H9 (cell line): ENCODE results near the gene PCDHB10. TPM values are rescaled to one million over a fixed set of nuclear protein-coding genes. Genes with fewer than 3 reads are reported as not detected.
"Not testable (repeated sequence)": the region's sequence is repeated elsewhere in the genome, so short reads cannot be mapped to it uniquely, and the experiment has no call there.

Experiments used
- DNase-seq: peaks from one replicate; pipeline ENCODE4 v3.0.0-alpha.2; 2017
- H2AFZ ChIP-seq: one replicate; pipeline ENCODE4 v1.6.1; 2013; ENCODE audit warnings: mild to moderate bottlenecking, low read length, control low read depth, moderate library complexity
- H2AK5ac ChIP-seq: 2 replicates; pipeline ENCODE4 v1.6.1; 2013; ENCODE audit warnings: low read length, control low read depth, mixed read lengths; ENCODE audit not compliant: insufficient read length
- H2BK120ac ChIP-seq: one replicate; pipeline ENCODE4 v1.6.1; 2013; ENCODE audit warnings: low read depth, mild to moderate bottlenecking, low read length, control low read depth, inconsistent platforms; ENCODE audit not compliant: poor library complexity, severe bottlenecking
- H2BK12ac ChIP-seq: 2 replicates; pipeline ENCODE4 v1.6.1; 2013; ENCODE audit warnings: low read length, control low read depth, mixed read lengths, low read depth; ENCODE audit not compliant: insufficient read length
- H2BK15ac ChIP-seq: 2 replicates; pipeline ENCODE4 v1.6.1; 2013; ENCODE audit warnings: low read depth, low read length, control low read depth
- H2BK20ac ChIP-seq: one replicate; pipeline ENCODE4 v1.6.1; 2013; ENCODE audit warnings: low read depth, mild to moderate bottlenecking, low read length, control low read depth, inconsistent platforms; ENCODE audit not compliant: poor library complexity, severe bottlenecking
- H2BK5ac ChIP-seq: 2 replicates; pipeline ENCODE4 v1.6.1; 2013; ENCODE audit warnings: low read length, control low read depth, mixed read lengths; ENCODE audit not compliant: insufficient read length
- H3K14ac ChIP-seq: 2 replicates; pipeline ENCODE4 v1.6.1; 2013; ENCODE audit warnings: low read length, control low read depth; ENCODE audit not compliant: insufficient read depth
- H3K18ac ChIP-seq: 2 replicates; pipeline ENCODE4 v1.6.1; 2013; ENCODE audit warnings: low read depth, mild to moderate bottlenecking, mixed read lengths, low read length, control low read depth; ENCODE audit not compliant: insufficient read length
- H3K23ac ChIP-seq: 2 replicates; pipeline ENCODE4 v1.6.1; 2013; ENCODE audit warnings: low read length, control low read depth, mixed read lengths, low read depth; ENCODE audit not compliant: insufficient read length
- H3K23me2 ChIP-seq: 2 replicates; pipeline ENCODE4 v1.6.1; 2013; ENCODE audit warnings: low read depth, mild to moderate bottlenecking, mixed read lengths, low read length, control low read depth; ENCODE audit not compliant: insufficient read length, poor library complexity, severe bottlenecking
- H3K27ac ChIP-seq: 2 replicates; pipeline ENCODE4 v1.5.1; 2013; ENCODE audit warnings: low read length, control low read depth, mixed read lengths, low read depth; ENCODE audit not compliant: insufficient read length
- H3K27me3 ChIP-seq: 2 replicates; pipeline ENCODE4 v1.6.1; 2013; ENCODE audit warnings: low read length, control low read depth, inconsistent platforms; ENCODE audit not compliant: insufficient read depth
- H3K4ac ChIP-seq: 2 replicates; pipeline ENCODE4 v1.6.1; 2013; ENCODE audit warnings: low read depth, mild to moderate bottlenecking, control low read depth, inconsistent platforms, low read length, moderate library complexity
- H3K4me1 ChIP-seq: 2 replicates; pipeline ENCODE4 v1.6.1; 2013; ENCODE audit warnings: low read length, control low read depth, inconsistent platforms; ENCODE audit not compliant: insufficient read depth
- H3K4me2 ChIP-seq: 2 replicates; pipeline ENCODE4 v1.6.1; 2013; ENCODE audit warnings: low read length, control low read depth, mixed read lengths; ENCODE audit not compliant: insufficient read length, insufficient read depth
- H3K56ac ChIP-seq: 2 replicates; pipeline ENCODE4 v1.6.1; 2013; ENCODE audit warnings: low read depth, mild to moderate bottlenecking, mixed read lengths, low read length, control low read depth; ENCODE audit not compliant: insufficient read length
- H3K79me1 ChIP-seq: 2 replicates; pipeline ENCODE4 v1.6.1; 2013; ENCODE audit warnings: low read depth, mild to moderate bottlenecking, moderate library complexity, low read length, control low read depth, inconsistent platforms; ENCODE audit not compliant: insufficient read depth, poor library complexity, severe bottlenecking
- H3K79me2 ChIP-seq: 2 replicates; pipeline ENCODE4 v1.6.1; 2013; ENCODE audit warnings: low read length, control low read depth, inconsistent platforms; ENCODE audit not compliant: insufficient read depth
- H3K9ac ChIP-seq: 2 replicates; pipeline ENCODE4 v1.6.1; 2013; ENCODE audit warnings: low read length, control low read depth, mixed read lengths; ENCODE audit not compliant: insufficient read length; ENCODE audit errors: extremely low read depth
- H3K9me3 ChIP-seq: one replicate; pipeline ENCODE4 v1.6.1; 2013; ENCODE audit warnings: low read depth, low read length, inconsistent platforms; ENCODE audit not compliant: control insufficient read depth
- H3T11ph ChIP-seq: one replicate; pipeline ENCODE4 v1.6.1; 2013; ENCODE audit warnings: mild to moderate bottlenecking, low read length, control low read depth, inconsistent platforms
- H4K20me1 ChIP-seq: one replicate; pipeline ENCODE4 v1.6.1; 2013; ENCODE audit not compliant: control insufficient read depth, insufficient read length, insufficient read depth
- H4K5ac ChIP-seq: 2 replicates; pipeline ENCODE4 v1.6.1; 2013; ENCODE audit warnings: low read depth, mild to moderate bottlenecking, mixed read lengths, low read length, control low read depth; ENCODE audit not compliant: insufficient read length
- H4K8ac ChIP-seq: replicated peaks from 2 replicates; pipeline ENCODE4 v1.6.1; 2013; ENCODE audit warnings: low read length, control low read depth, mixed read lengths, low read depth; ENCODE audit not compliant: insufficient read length
- H4K91ac ChIP-seq: 2 replicates; pipeline ENCODE4 v1.6.1; 2013; ENCODE audit warnings: low read depth, mild to moderate bottlenecking, moderate library complexity, mixed read lengths, low read length, control low read depth; ENCODE audit not compliant: insufficient read length
- H3K27ac Mint-ChIP-seq, 3 experiments: 2 replicates in 2 of 3; 3 replicates in 1 of 3; pipeline ENCODE4 v1.8.0; 2020 to 2021; ENCODE audit warnings: mixed read lengths in 3 of 3, mild to moderate bottlenecking in 1 of 3, moderate library complexity in 1 of 3
- H3K27me3 Mint-ChIP-seq: 2 replicates; pipeline ENCODE4 v1.8.0; 2021; ENCODE audit warnings: low read depth, mild to moderate bottlenecking, moderate library complexity, mixed read lengths
- H3K36me3 Mint-ChIP-seq, 3 experiments: 2 replicates in 2 of 3; 3 replicates in 1 of 3; pipeline ENCODE4 v1.8.0; 2020 to 2021; ENCODE audit warnings: low read depth in 3 of 3, mixed read lengths in 3 of 3; ENCODE audit not compliant: insufficient read depth in 1 of 3
- H3K4me1 Mint-ChIP-seq, 2 experiments: 2 replicates each; pipeline ENCODE4 v1.8.0; 2020; ENCODE audit warnings: mixed read lengths in 2 of 2
- H3K4me3 Mint-ChIP-seq, 2 experiments: 2 replicates in 1 of 2; 3 replicates in 1 of 2; pipeline ENCODE4 v1.8.0; 2020 to 2021; ENCODE audit warnings: mild to moderate bottlenecking in 2 of 2, mixed read lengths in 2 of 2, moderate library complexity in 1 of 2
- H3K9me3 Mint-ChIP-seq, 2 experiments: 2 replicates in 1 of 2; 3 replicates in 1 of 2; pipeline ENCODE4 v1.8.0; 2020; ENCODE audit warnings: mild to moderate bottlenecking in 2 of 2, mixed read lengths in 2 of 2, moderate library complexity in 1 of 2
- WGBS: extraction: QIAGEN DNeasy Blood & Tissue Kit; methylation state at CpG from one replicate; pipeline ENCODE4 v1.1.7; 2013; ENCODE audit warnings: missing lambda C conversion rate, low lambda C conversion rate, mixed read lengths; ENCODE audit not compliant: insufficient read length; ENCODE audit errors: extremely low coverage; 5-methylcytosine and 5-hydroxymethylcytosine counted together
- total RNA-seq: library from RNA; stranded (reverse); gene quantifications from 2 replicates; pipeline ENCODE4 v1.2.1, GENCODE V29; 2021
- TF ChIP-seq, protein P1 (sequence below): fragments of 200-600 bp; sonication (generic); conservative IDR thresholded peaks from 3 replicates; pipeline ENCODE4 v1.8.0; 2021; ENCODE audit warnings: antibody characterized with exemption, mild to moderate bottlenecking

Gene PCDHB10
- total RNA-seq, 1 experiment from 2014 or later: 1.6 TPM

DNA sequence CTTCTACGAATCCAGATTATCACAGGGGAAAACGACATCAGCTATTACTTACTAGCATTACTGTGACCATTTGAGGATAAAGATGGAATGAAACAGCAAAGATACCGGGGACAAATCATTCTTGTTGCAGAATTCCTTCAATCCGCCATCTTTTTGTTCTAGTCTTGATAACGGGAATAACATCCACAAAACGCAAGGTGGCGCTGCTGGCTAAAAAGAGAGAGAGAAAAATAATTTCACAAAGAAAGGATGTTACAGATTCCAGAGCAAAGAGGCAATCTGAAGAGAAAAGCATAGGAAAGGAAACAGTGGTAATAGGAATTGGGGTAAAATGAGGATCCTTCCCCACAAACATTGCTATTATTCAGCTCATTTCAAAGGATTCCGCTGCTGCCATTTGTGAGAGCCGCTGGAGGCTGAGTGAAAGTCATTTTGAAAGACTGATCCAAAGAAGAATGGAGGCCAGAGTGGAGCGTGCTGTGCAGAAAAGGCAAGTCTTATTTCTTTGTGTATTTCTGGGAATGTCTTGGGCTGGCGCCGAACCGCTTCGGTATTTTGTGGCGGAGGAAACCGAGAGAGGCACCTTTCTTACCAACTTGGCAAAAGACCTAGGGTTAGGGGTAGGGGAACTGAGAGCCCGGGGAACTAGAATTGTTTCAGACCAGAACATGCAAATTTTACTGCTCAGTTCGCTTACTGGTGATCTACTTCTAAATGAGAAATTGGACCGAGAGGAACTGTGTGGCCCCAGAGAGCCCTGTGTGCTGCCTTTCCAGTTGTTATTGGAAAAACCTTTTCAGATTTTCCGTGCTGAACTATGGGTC is 19.6 kb upstream of the PCDHB10 start, which contains the start of gene PCDHB7:
Gene PCDHB7, plus strand, starts transcription at position 264 of the 824 bp plus-strand sequence. Its CDS starts 192 bp downstream, at position 456.
- TF ChIP-seq, protein P1, sequence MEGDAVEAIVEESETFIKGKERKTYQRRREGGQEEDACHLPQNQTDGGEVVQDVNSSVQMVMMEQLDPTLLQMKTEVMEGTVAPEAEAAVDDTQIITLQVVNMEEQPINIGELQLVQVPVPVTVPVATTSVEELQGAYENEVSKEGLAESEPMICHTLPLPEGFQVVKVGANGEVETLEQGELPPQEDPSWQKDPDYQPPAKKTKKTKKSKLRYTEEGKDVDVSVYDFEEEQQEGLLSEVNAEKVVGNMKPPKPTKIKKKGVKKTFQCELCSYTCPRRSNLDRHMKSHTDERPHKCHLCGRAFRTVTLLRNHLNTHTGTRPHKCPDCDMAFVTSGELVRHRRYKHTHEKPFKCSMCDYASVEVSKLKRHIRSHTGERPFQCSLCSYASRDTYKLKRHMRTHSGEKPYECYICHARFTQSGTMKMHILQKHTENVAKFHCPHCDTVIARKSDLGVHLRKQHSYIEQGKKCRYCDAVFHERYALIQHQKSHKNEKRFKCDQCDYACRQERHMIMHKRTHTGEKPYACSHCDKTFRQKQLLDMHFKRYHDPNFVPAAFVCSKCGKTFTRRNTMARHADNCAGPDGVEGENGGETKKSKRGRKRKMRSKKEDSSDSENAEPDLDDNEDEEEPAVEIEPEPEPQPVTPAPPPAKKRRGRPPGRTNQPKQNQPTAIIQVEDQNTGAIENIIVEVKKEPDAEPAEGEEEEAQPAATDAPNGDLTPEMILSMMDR: peak; percentile 86
- DNase-seq: no peak
- Mint-ChIP-seq H3K27me3 (peaks cover 12% of the 10 kb centered on the region), H3K4me3 (0 out of 5 replicates have a peak within 1 kb of the TSS, but pooled peaks of 1 of the 2 experiments have one; percentile 16), H3K27ac (no peak within 1 kb of the TSS), H3K9me3 (peaks cover 21 to 30% of the 10 kb centered on the region in 2 experiments), H3K4me1 (peaks cover 0 to 6% of the 10 kb centered on the region in 2 experiments; a peak in 1 of 4 replicates), H3K36me3 (peaks cover 4 to 16% (median 12%) of the 10 kb centered on the region in 3 experiments; a peak in 5 of 7 replicates)
- Histone ChIP-seq H2BK15ac (no peak within 1 kb of the TSS), H3K79me2 (no peaks in the 10 kb centered on the region), H2AFZ (peak within 1 kb of the TSS; percentile 95), H4K8ac (no peak within 1 kb of the TSS), H2BK12ac (no peak within 1 kb of the TSS), H4K20me1 (no peaks in the 10 kb centered on the region), H3T11ph (no peak within 1 kb of the TSS), H3K23me2 (no peaks in the 10 kb centered on the region), H4K5ac (no peak within 1 kb of the TSS), H3K79me1 (no peaks in the 10 kb centered on the region), H3K4ac (no peak within 1 kb of the TSS), H4K91ac (no peak within 1 kb of the TSS), H3K23ac (no peak within 1 kb of the TSS), H3K56ac (no peak within 1 kb of the TSS), H3K4me1 (no peaks in the 10 kb centered on the region), H3K14ac (no peak within 1 kb of the TSS), H3K9me3 (no peaks in the 10 kb centered on the region), H3K9ac (no peak within 1 kb of the TSS), H2AK5ac (no peak within 1 kb of the TSS), H3K27ac (no peak within 1 kb of the TSS), H3K4me2 (no peak within 1 kb of the TSS), H2BK120ac (no peak within 1 kb of the TSS), H3K18ac (no peak within 1 kb of the TSS), H3K27me3 (no peaks in the 10 kb centered on the region), H2BK20ac (peak within 1 kb of the TSS; percentile 90), H2BK5ac (no peak within 1 kb of the TSS)
- WGBS: no CpG with 5 or more reads among the region's 20 CpGs

DNA sequence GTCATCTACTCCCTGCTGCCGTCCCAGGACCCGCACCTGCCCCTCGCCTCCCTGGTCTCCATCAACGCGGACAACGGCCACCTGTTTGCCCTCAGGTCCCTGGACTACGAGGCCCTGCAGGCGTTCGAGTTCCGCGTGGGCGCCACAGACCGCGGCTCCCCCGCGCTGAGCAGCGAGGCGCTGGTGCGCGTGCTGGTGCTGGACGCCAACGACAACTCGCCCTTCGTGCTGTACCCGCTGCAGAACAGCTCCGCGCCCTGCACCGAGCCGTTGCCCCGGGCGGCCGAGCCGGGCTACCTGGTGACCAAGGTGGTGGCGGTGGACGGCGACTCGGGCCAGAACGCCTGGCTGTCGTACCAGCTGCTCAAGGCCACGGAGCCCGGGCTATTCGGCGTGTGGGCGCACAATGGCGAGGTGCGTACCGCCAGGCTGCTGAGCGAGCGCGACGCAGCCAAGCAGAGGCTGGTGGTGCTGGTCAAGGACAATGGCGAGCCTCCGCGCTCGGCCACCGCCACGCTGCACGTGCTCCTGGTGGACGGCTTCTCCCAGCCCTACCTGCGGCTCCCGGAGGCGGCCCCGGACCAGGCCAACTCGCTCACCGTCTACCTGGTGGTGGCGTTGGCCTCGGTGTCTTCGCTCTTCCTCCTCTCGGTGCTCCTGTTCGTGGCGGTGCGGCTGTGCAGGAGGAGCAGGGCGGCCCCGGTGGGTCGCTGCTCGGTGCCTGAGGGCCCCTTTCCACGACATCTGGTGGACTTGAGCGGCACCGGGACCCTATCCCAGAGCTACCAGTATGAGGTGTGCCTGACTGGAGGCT is 17.7 kb upstream of the PCDHB10 start:
- not testable (repeated sequence) for H3K79me1 ChIP-seq, H2BK15ac ChIP-seq, H4K91ac ChIP-seq, H2BK5ac ChIP-seq, H3K56ac ChIP-seq, H3K27ac Mint-ChIP-seq, H3K9ac ChIP-seq, H3K27ac ChIP-seq, H2AFZ ChIP-seq, H2BK120ac ChIP-seq, H3K4ac ChIP-seq, DNase-seq, H3K4me3 Mint-ChIP-seq, H3K27me3 Mint-ChIP-seq, H3K18ac ChIP-seq, H3K79me2 ChIP-seq, H4K20me1 ChIP-seq, H4K8ac ChIP-seq, H3K4me1 Mint-ChIP-seq, H3K9me3 ChIP-seq, H4K5ac ChIP-seq, H2AK5ac ChIP-seq, H3K14ac ChIP-seq, H3K23me2 ChIP-seq, H3K4me1 ChIP-seq, H3K27me3 ChIP-seq, H3K23ac ChIP-seq, H2BK20ac ChIP-seq, H3K4me2 ChIP-seq, H3T11ph ChIP-seq, H2BK12ac ChIP-seq
- H3K9me3 Mint-ChIP-seq: peaks cover 18 to 25% of the 10 kb centered on the region in 2 experiments
- WGBS: no CpG with 5 or more reads among the region's 79 CpGs
- H3K36me3 Mint-ChIP-seq: peaks cover 4 to 16% (median 12%) of the 10 kb centered on the region in 3 experiments; a peak in 5 of 7 replicates
